NCI-H1930 (cell line): ENCODE results near the gene XIAP.
A peak's percentile ranks its signal among the peaks of the same experiment; 100 is the strongest.
"Not testable (repeated sequence)": the region's sequence is repeated elsewhere in the genome, so short reads cannot be mapped to it uniquely, and the experiment has no call there.

Experiments used
- DNase-seq, 2 experiments: peaks; one replicate each; lab custom pipeline; 2025; lab: John Stamatoyannopoulos, UW

The XIAP gene

DNA sequence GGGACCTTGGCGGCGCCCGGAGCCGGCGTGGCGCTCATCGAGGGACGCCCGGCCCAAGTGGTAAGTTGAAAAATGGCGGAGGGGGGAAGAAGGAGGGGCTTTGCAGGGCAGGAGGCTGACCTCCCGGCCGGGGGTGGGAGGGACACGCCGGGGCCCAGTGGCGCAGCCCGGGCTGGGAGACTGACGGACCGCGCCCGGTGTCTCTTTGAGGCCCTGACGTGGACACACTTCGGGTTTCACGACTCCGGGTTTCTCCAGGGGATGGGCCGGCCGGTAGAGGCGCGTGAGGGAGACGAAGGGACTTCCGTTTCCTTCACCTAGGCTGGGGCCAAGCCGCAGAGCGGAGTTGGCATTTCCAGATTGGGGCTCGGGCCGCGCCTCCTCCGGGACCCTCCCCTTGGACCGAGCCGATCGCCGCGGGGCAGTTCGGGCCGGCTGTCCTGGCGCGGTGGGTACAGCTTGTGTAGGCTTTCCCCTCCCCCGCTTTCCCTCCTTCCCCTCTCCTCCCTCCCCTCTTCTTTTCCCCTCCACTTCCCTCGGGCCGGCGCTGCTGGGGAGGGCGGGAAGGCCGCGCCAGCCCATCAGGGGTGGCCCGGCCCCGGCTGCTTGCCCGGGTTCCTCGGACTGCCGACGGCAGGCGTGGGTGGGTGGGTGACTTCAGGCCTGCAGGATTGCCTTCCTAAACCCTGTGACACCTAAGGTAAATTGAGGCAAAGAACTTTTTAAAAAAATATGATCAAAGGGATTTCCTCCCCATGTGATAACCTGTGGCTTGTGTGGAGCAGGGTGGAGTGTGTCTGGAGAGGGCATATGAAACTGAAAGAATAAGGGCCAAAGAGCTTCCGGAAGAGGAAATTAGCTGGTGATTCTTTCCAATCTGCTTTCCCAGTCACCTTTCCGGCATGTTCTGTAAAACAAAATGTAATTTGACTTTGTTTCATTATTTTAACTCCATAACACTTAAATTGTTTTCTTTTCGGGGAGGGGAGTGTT is at the start of gene XIAP:
XIAP (plus strand) TSS at position 208 of the 993 bp plus-strand sequence. CDS start 25,610 bp downstream, outside the sequence.
- DNase-seq, result peak; percentile 74 to 91

DNA sequence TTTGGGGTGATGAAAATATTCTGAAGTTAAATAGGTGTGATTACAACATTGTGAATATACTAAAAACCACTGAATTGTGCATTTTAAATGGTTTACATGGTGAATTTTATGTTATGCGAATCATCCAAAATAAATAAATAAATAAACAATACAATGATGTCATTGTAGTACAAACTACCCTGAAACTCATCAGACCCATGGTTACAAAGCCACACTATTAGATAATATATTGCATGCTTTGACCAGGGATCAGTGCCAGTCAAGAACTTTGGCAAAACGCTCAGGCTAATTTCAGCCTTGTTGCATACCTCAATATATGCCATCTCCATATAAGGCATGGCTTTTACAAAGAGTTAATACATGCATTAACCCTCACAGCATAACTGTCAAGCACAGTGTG is 45.5 kb upstream of the XIAP start:
- no peak for DNase-seq

DNA sequence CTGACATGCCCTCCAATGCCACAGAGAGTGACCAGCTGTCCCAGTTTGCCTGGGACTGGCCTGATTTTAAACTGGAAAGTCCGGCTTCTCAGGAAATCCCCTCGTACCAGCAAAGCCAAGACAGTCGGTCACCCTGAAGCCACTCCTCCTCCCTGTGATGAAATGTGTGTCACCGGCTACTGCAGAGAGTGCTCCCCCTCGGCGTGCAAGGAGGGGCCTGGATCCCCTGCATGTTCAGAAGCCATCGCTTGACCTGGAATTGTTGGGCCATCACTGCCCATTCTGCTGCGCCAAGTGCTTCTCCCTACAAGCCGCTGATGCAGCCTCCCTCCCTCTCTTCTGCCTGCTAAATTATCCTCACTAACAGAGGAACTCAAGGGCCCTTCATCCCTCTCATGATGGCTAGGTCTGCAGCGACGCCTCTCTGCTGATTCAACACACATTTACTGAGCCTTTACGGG is 44.9 kb upstream of the XIAP start:
- not testable (repeated sequence) for DNase-seq

DNA sequence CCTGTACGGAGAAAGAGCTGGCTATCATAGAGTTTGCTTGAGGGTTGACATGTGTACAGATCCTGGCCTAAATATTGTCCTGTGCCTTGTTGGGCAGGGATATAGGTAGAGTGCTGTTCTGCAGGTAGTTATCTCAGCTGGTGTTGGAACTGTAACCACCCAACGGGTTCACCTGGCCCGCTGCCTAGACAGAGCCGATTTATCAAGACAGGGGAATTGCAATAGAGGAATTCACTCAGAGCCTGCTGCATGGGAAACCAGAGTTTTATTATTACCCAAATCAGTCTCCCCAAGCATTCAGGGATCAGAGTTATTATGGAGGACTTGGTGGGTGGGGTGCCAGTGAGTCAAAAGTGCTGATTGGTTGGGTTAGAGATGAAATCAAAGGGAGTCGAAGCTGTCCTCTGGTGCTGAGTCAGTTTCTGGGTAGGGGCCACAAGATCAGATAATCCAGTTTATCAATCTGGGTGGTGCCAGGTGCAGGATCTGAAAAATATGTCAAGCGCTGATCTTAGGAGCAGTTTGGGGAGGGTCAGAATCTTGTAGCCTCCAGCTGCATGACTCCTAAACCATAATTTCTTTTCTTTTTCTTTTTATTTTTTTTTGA is 42.5 kb upstream of the XIAP start:
- no peak for DNase-seq

DNA sequence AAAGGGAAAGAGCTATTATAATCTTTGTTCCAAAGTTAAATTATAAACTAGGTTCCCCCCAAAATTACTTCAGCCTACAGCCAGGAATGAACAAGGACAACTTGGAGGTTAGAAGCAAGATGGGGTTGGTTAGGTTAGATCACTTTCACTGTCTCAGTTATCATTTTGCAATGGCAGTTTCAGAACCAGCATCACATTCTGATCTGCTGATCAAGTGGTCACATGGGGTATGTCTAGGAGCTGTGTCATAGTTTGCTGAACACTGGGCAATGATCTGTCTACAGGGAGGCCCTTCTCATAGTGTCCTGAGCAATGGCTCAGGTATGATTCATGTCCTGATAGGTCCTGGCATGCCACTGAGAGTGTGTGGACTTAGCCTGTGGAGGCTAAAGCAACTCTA is 41.6 kb upstream of the XIAP start:
- DNase-seq, result no peak

DNA sequence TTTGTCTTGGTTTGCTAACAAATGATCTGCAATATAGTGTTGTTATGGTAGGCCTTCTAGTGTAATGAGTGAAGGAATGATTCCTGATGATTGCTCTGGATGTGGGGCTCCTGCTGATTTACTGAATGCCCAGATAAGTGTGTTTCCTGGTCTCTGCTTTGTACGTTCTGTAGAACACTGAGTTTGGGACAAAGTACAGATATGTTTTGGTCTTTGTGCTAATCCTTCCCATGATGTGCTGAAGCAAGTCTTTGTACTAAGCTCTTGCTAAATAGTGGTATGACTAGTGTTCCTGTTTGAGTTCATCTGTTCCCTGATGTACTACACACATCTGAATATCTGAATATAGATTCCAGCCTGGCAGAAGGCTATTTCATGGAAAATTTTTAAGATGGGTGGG is 36.9 kb upstream of the XIAP start:
- no peak for DNase-seq

DNA sequence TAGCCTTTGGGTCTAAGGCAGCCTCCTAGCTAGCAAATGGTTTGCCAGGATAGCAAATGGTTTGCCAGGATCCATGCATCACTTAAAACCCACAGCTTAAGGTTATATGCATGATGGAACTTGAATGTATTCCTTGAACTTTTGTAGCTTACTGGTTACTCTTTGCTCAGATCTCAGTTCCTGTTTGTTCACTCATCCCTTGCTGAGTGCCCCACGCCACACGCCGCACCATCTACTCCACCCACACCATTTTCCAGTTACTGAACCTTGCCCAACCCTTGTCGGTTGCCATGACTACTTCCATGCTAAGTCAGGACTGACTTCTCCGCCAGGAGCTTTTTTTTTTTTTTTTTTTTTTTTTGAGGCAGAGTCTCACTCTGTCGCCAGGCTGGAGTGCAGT is 29.5 kb upstream of the XIAP start:
- DNase-seq, result no peak

DNA sequence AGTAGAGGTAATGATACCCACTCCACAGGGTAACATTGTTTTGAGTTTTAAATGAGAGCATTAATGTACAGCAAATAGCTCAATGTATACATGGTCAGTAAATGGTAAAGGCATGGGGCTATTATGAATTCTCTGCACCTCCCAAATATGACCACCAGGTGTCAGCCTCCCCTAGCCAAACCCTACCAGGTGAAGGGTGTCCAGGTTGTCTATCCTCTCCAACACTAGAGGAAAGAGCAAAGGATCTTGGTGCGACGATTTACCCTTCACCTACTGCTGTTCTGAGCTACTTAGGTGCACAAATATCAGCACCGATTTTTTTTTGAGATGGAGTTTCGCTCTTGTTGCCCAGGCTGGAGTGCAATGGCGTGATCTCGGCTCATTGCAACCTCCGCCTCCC is 26.5 kb upstream of the XIAP start:
- peak; percentile 15 to 21 for DNase-seq

DNA sequence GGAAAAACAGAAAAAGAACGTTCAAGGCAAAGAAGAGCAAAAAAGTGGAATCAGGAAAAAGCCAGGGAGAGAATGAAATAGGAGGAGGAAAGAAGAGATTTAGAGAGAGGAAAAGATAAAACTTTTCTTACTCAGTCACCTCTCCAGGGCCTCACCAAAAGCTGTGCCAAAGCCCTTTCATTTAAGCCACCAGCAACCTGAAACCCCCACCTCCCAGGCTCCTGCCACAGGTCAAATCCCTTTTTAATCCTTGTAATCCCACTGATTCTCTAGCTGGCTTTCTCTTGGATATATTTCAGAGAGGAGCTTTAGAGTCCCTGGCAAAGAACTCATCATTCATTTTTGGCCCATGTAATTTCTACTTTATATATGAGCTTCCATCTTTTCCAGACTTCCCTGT is 25.7 kb upstream of the XIAP start:
- no peak for DNase-seq

DNA sequence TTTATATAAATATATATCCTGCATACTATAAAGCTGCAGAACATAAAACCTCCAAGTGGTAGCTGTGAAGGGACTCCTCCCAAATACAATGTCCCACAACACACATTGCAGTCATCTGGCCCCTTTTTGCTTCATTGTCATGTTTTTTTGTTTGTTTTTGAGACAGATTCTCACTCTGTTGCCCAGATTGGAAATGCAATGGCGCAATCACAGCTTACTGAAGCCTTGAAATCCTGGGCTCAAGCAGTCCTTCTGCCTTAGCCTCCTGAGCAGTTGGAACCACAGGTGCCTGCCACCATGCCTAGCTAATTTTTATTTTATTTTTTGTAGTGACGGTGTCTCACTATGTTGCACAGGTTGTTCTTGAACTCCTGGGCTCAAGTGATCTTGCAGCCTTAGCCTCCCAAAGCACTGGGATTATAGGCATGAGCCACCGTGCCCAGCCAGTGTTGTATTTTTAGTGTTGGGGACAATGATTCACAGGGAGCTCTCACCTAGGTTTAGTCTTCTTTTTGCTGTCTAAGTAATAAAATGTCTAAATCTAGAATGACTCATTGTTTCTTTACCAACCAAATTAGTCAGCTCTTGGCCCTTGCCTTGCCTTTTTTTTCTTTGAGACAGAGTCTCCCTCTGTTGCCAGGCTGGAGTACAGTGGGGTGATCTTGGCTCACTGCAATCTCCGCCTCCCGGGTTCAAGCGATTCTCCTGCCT is 24.0 kb upstream of the XIAP start:
- no peak for DNase-seq

DNA sequence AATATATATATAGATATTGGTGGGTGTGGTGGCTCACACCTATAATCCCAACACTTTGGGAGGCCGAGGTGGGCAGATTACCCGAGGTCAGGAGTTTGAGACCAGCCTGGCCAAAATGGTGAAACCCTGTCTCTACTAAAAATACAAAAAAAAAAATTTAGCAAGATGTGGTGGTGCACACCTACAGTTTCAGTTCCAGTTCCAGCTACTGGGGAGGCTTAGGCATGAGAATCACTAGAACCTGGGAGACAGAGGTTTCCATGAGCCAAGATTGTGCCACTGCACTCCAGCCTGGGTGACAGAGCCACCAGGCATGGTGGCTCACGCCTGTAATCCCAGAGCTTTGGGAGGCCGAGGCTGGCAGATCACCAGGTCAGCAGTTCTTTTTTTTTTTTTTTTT is 14.7 kb upstream of the XIAP start:
- DNase-seq, result not testable (repeated sequence)

DNA sequence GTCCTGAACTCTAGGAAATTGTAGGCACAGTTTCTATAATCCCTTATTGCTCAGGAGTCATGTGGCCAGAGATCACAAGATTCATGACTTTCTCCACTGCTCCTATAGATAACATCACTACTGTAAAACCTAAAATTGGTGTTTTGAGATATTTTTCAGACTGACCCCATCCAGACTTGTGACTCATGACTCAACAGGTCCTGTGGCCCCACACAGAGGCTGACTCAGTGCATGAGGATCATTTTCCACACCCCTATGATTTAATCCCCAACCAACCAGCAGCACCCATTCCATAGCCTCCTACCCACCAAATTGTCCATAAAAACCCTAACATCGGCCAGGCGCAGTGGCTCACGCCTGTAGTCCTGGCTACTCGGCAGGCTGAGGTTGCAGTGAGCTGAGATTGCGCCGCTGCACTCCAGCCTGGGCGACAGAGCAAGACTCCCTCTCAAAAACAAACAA is 13.2 kb upstream of the XIAP start:
- DNase-seq, result no peak

DNA sequence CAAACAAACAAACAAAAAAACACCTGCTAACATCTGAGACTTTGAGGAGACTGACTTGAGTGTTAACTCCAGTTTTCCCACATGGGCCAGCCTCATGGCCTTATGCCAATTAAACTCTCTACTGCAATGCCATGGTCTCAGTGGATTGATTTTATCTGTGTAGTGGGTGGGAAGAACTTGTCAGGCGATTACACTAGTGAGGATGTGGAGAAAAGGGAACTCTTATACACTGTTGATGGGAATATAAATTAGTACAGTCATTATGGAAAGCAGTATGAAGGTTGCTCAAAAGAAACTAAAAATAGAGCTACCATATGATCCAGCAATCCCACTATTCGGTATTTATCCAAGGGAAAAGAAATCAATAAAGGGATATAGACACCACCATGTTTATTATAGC is 12.8 kb upstream of the XIAP start:
- DNase-seq, result no peak

DNA sequence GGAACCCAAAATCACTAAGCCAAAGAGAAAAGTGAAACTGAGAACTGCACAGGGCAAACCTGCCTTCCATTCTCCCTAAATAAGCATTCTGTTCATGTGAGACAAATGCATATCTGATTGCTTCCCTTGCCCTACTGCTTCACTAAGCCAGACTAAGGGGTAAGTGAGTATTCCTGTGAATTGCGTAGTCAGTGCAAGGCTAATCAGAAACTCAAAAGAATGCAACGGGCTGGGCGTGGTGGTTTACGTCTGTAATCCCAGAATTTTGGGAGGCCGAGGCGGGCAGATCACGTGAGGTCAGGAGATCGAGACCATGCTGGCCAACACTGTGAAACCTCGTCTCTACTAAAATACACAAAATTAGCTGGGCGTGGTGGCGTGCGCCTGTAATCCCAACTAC is 10.8 kb upstream of the XIAP start:
- no peak for DNase-seq

DNA sequence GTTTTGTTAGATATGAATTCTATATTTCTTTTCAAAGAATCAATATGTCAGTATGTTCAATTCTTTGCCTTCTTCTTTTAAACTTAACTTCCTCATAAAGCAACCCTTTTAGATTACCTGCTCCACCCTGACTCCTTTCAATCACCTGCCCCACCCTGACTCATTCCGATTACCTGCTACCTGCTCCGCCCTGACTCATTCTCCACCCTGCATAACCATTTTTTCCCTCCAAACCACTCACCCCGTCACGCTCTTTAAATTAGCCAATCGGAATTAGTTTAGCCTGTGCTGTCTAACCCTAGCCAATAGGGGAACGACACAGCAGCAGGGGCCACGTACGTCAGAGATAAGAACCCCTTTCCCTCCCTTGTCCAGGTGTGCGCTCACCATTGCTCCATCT is 9.9 kb upstream of the XIAP start:
- DNase-seq, result not testable (repeated sequence)

DNA sequence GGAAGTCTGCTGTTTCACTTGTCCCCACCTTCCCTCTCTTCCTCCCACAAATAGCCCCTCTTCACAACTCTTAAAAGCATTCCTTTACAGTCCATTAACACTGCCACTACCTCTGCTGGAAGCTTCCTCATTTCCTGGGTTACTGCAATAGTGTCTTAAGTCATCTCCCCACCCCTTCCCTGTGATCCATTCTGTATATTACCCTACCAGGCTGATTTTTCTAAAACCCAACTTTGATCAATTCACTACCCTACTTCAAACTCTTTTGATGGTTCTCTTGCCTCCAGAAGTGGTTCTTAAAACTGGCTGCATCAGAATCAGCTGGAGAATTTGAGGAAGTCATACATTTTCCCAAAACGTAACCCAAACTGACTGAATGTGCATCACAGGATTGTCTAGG is 8.8 kb upstream of the XIAP start:
- no peak for DNase-seq

DNA sequence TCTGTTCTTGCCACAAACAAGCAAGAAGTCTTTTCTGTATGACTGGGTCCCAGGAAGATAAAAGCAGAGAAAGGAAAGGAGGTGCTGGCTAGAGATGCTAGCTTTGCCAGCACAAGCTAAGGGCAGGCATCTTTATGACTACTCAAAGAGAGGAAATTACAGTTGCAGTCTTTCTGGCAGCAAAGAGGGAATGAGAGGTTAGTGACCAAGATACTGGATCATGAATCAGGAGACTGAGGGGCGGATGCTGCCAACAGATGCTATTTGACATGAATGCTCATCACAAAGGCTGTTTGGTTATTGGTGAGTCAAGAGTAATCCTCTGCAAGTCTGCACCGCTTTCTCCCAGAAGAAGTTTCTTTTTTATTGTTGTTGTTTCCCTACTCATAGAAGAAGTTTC is 5.5 kb upstream of the XIAP start:
- DNase-seq, result no peak

DNA sequence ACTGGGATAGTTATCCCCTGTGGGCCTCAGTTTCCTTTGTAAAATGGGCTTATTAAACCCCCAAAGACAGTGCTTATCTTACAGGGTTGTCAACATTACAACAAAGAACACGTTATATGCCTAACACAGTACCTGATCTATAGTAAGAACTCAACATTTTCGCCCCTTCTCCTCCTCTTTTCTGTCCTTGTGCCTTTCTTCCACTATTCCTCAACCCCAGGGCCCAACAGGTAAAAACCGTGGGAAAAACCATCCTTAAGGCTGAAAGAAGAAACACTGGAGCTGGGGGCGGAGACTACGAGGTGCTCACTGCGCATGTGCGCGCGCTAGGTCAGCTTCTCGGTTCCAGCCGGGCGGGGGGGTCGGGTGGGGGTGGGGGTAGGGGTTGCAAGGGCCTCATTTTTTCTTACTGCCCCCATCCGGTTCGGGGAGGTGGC is 426 bp upstream of the XIAP start:
- peak in 1 of 2 experiments; percentile 91 for DNase-seq

DNA sequence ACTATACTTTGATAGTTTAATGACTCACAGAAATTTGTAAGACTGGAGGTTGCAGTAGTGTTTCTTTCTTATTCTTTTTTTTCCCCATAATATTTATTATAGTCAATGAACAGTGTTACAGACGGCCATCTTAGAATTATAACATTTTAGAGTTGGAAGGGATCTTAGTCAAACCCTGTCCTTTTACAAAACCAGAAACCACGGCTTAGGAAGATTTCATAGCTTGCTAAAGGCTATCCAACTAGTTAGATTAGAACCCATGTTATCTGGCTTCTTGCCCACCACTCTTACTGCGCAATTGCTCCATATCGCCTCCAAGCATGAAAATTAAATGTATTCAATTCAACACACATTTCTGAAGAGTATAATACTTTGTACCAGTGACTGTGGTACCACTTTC is 1.1 kb downstream of the XIAP start:
- no peak for DNase-seq

DNA sequence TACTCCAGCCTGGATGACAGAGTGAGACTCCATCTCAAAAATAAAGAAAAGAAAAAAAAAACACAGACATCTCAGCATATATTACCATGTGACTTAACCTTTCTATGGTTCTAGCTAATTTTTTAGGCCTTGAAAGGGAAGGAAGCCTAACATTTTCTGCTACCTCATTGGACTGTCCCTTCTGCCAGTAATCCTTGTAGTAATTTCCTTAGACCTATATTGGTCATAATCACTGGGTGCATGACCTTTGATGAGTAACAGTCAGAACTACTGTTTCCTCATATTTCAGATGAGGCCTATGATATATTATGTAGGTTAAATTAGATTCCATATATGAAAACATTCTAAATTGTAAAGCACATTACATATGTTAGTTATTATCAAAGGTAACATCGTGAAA is 9.6 kb downstream of the XIAP start:
- no peak for DNase-seq

DNA sequence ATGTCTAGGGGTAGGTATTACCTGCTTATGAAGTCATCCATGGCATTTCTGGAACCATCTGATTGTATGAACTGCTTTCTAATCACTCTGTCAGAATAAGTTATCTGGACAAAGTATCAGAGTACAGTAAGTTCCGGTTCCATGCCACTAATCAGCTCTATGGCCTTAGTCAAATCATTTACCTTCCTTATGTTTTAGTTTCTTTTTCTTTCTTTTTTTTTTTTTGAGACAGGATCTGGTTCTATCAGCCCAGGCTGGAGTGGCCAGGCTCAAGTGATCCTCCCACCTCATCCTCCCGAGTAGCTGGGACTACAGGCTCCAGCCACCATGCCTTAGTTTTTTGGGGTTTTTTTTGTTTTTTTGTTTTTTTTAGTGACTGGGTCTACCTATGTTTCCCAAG is 11.5 kb downstream of the XIAP start:
- no peak for DNase-seq

DNA sequence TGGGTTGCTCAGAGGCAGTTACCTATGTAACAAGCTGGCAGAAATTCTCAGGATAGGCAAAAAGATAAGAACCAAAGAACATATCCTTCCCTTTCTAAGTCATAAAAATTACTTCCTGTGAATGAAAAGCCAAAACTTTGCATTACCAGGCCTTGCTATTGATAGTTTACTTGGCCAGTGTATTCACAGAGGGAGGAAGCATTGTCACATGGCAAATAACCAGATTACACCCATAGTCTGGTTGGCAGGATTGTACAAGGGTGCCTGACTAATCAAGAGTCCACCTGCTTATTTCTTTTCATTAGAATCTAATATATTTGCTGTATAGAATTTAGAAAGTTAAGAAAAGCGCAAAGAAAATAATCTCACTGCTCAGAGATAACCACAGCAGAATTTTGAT is 14.1 kb downstream of the XIAP start:
- no peak for DNase-seq

DNA sequence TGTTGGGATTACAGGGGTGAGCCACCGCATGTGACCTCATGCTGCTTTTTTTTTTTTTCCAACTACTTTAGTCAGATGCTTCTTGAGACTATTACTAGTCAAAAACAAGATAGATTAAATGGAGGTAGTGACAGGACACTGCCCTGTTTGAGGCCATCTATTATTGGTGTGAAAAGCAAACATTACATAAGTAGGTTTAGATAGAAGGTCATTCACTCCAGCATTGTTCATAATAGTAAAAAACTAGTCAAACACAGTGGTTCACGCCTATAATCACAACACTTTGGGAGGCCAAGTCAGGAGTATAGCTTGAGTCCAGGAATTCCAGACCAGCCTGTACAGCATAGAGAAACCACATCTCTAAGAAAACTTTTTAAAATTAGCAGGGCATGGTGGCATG is 16.3 kb downstream of the XIAP start:
- no peak for DNase-seq
